CD4-positive, alpha-beta T cell (primary cell): ENCODE results near the gene WDR27. TPM values are rescaled to one million over a fixed set of nuclear protein-coding genes. Genes with fewer than 3 reads are reported as not detected.
A peak's percentile ranks its signal among the peaks of the same experiment; 100 is the strongest.

ENCODE experiments used
- ATAC-seq: fragments of 200-7000 bp; cut with Tn5 transposase; one replicate; pipeline ENCODE4 v1.10.0; 2022; ENCODE audit warnings: mild to moderate bottlenecking; ENCODE audit not compliant: poor library complexity
- CTCF ChIA-PET: fragments of 350-600 bp; sonication (Branson Sonifier 250); formaldehyde crosslinking; loops from one replicate; lab custom pipeline; 2021; ENCODE audit warnings: antibody characterized with exemption, inconsistent platforms; lab: Charles Lee
- POLR2A ChIA-PET: fragments of 350-600 bp; sonication (Branson Sonifier 250); formaldehyde crosslinking; loops from one replicate; lab custom pipeline; 2021; ENCODE audit warnings: antibody characterized with exemption, inconsistent platforms; lab: Charles Lee
- DNase-seq, 14 experiments: peaks; one replicate each; pipeline ENCODE4 v3.0.0-alpha.2; 2013 to 2020; ENCODE audit warnings: mixed read lengths in 2 of 14
- H3K27ac ChIP-seq, 2 donors: one replicate each; pipeline versions ENCODE4 v1.5.1 to v1.7.0; 2013; ENCODE audit warnings: low read length in 2 of 2, low read depth in 1 of 2, mild to moderate bottlenecking in 1 of 2
- H3K27me3 ChIP-seq, 2 experiments: 1 replicate in 1 of 2; 2 replicates in 1 of 2; pipeline versions ENCODE4 v1.6.1 to v1.7.0; 2013; ENCODE audit warnings: low read length in 2 of 2, control low read depth in 1 of 2, mild to moderate bottlenecking in 1 of 2, moderate library complexity in 1 of 2; ENCODE audit not compliant: insufficient read depth in 2 of 2, control insufficient read depth in 1 of 2
- H3K36me3 ChIP-seq: one replicate; pipeline ENCODE4 v1.6.1; 2013; ENCODE audit warnings: low read length, control low read depth; ENCODE audit not compliant: insufficient read depth
- H3K4me1 ChIP-seq: one replicate; pipeline ENCODE4 v1.6.1; 2013; ENCODE audit warnings: low read length, control low read depth; ENCODE audit not compliant: insufficient read depth
- H3K4me3 ChIP-seq: one replicate; pipeline ENCODE4 v1.5.1; 2013; ENCODE audit warnings: mild to moderate bottlenecking, low read length, moderate library complexity
- H3K9me3 ChIP-seq, 2 experiments: 1 replicate in 1 of 2; 2 replicates in 1 of 2; pipeline versions ENCODE4 v1.6.1 to v1.7.0; 2013; ENCODE audit warnings: low read length in 2 of 2, mild to moderate bottlenecking in 2 of 2, control low read depth in 1 of 2, moderate library complexity in 1 of 2; ENCODE audit not compliant: control insufficient read depth in 1 of 2, insufficient read depth in 1 of 2
- H3K27ac Mint-ChIP-seq: one replicate; pipeline ENCODE4 v1.8.0; 2020; ENCODE audit warnings: mixed read lengths
- H3K27me3 Mint-ChIP-seq: one replicate; pipeline ENCODE4 v1.8.0; 2021; ENCODE audit warnings: mixed read lengths
- H3K36me3 Mint-ChIP-seq: one replicate; pipeline ENCODE4 v1.8.0; 2021; ENCODE audit warnings: low read depth, mixed read lengths
- H3K4me1 Mint-ChIP-seq: one replicate; pipeline ENCODE4 v1.8.0; 2021; ENCODE audit warnings: low read depth, mixed read lengths
- H3K4me3 Mint-ChIP-seq: one replicate; pipeline ENCODE4 v1.8.0; 2020; ENCODE audit warnings: mild to moderate bottlenecking, mixed read lengths
- H3K9me3 Mint-ChIP-seq: one replicate; pipeline ENCODE4 v1.8.0; 2020; ENCODE audit warnings: mixed read lengths
- intact Hi-C, 2 experiments: fragments of 100-400 bp; cut with DNase I in 1 of 2; cut with micrococcal nuclease in 1 of 2; formaldehyde crosslinking; loops; one replicate each; pipeline versions ENCODE4 v1.15.1 to v1.9.0; 2023 to 2025; cut with DNase I, micrococcal nuclease
- polyA plus RNA-seq, 2 donors: library from polyadenylated mRNA; unstranded; fragments of 120-200 nt; gene quantifications; one replicate each; pipeline ENCODE4 v1.2.1, GENCODE V29; 2013
- total RNA-seq, 174 experiments: library from RNA in 2 of 174; stranded (reverse) in 2 of 174; gene quantifications; one replicate each; pipeline ENCODE4 v1.2.3 and lab custom pipeline; 2021 to 2026
- TF ChIP-seq, protein P1 (sequence below): fragments of 200-600 bp; IDR thresholded peaks from one replicate; pipeline ENCODE4 v1.8.0; 2022; ENCODE audit warnings: antibody characterized with exemption, mild to moderate bottlenecking

The WDR27 gene
- 10 to 100 TPM; 22.0 to 23.5 TPM for total RNA-seq
- 18.4 TPM for polyA plus RNA-seq (2013, experiment 1 of 2)
- polyA plus RNA-seq (2013, experiment 2 of 2): 25.0 TPM
- total RNA-seq (lab: John Stamatoyannopoulos, UW): 4.8 to 71.6 (median 20.7) reads per million in 172 experiments

GRCh38 chr6:169701954-169702839 is at the start of gene WDR27, which contains the start of gene C6orf120:
TSS of gene WDR27 (minus strand) at chr6:169702029. CDS start at chr6:169689005, 13,024 bp downstream.
TSS of gene C6orf120 (plus strand) at chr6:169702126. CDS start at chr6:169702460, 334 bp downstream.
- Mint-ChIP-seq H3K27ac (peak within 1 kb of the TSS; percentile 99), H3K9me3 (no peaks in the 10 kb centered on the region), H3K27me3 (no peaks in the 10 kb centered on the region), H3K4me3 (peak within 1 kb of the TSS; percentile 98), H3K36me3 (peaks cover 48% of the 10 kb centered on the region), H3K4me1 (peaks cover 74% of the 10 kb centered on the region)
- TF ChIP-seq, protein P1, sequence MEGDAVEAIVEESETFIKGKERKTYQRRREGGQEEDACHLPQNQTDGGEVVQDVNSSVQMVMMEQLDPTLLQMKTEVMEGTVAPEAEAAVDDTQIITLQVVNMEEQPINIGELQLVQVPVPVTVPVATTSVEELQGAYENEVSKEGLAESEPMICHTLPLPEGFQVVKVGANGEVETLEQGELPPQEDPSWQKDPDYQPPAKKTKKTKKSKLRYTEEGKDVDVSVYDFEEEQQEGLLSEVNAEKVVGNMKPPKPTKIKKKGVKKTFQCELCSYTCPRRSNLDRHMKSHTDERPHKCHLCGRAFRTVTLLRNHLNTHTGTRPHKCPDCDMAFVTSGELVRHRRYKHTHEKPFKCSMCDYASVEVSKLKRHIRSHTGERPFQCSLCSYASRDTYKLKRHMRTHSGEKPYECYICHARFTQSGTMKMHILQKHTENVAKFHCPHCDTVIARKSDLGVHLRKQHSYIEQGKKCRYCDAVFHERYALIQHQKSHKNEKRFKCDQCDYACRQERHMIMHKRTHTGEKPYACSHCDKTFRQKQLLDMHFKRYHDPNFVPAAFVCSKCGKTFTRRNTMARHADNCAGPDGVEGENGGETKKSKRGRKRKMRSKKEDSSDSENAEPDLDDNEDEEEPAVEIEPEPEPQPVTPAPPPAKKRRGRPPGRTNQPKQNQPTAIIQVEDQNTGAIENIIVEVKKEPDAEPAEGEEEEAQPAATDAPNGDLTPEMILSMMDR: no peak
- peak; percentile 92 to 98 (median 96) for DNase-seq
- intact Hi-C loops: loop anchor here (1.0 to 5.0 kb wide), 8 partner anchors 21 to 851 kb away; partner anchors contain the start of genes DYNLT2 (in 1 of the 2), ERMARD (in 1 of the 2), FAM120B (in 1 of the 2) and PSMB1 (in 1 of the 2)
- Histone ChIP-seq H3K27me3 (no peaks in the 10 kb centered on the region), H3K9me3 (no peaks in the 10 kb centered on the region), H3K4me1 (peaks cover 21% of the 10 kb centered on the region), H3K4me3 (peak within 1 kb of the TSS; percentile 83), H3K27ac (peak within 1 kb of the TSS; percentile 87 to 92), H3K36me3 (peaks cover 8% of the 10 kb centered on the region)
- ChIA-PET CTCF (interaction anchor here (1.0 to 2.8 kb wide), 7 partner anchors 15 to 882 kb away, joined by 3 to 11 read pairs (median 5); partner anchors contain the start of genes DYNLT2 and ERMARD), POLR2A (interaction anchor here (0.7 to 5.7 kb wide), 14 partner anchors 8 to 882 kb away, joined by 3 to 230 read pairs (median 6); partner anchors contain the start of genes DYNLT2, ERMARD, PDCD2 and PHF10)
- ATAC-seq: peak; percentile 85

GRCh38 chr6:169746556-169746955 is 44.7 kb upstream of the WDR27 start:
- no peak overlapping the region for H3K27ac ChIP-seq
- Mint-ChIP-seq H3K27ac (no peak overlapping the region), H3K4me1 (peaks cover 24% of the 10 kb centered on the region), H3K36me3 (peaks cover 9% of the 10 kb centered on the region), H3K27me3 (no peaks in the 10 kb centered on the region), H3K4me3 (no peak overlapping the region), H3K9me3 (peaks cover 5% of the 10 kb centered on the region)
- ATAC-seq (no peak), DNase-seq (no peak)
- ChIA-PET CTCF (interaction anchor here (1.0 kb wide), 1 partner anchor 12 kb away, joined by 3 read pairs; no protein-coding TSS in a partner anchor), POLR2A (interaction anchor here (0.8 kb wide), 1 partner anchor 22 kb away, joined by 3 read pairs; the partner anchor contains the start of gene PHF10)
- intact Hi-C loops: no loop called here
- H3K27me3 ChIP-seq: no peaks in the 10 kb centered on the region
- H3K9me3 ChIP-seq: peaks cover 0 to 3% of the 10 kb centered on the region in 2 experiments
- TF ChIP-seq, protein P1: no peak
- no peaks in the 10 kb centered on the region for H3K36me3 ChIP-seq
- H3K4me1 ChIP-seq: peaks cover 4% of the 10 kb centered on the region
- no peak overlapping the region for H3K4me3 ChIP-seq

DNA sequence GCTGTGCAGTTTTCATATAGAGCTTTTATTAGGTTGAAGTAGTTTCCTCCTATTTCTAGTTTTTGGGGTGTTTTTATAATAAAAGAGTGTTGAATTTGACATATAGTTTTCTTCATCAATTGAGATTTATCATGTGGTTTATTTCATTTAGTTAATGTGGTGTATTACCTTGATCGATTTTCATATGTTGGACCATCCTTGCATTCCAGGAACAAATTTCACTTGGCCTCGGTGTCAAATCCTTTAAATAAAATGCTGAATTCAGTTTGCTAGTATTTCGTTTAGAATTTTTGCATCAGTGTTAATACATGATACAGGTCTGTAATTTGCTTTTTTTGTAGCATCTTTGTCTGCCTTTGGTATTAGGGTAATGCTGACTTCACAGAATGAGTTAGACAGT is 43.6 kb upstream of the WDR27 start:
- no peak overlapping the region for H3K27ac Mint-ChIP-seq
- intact Hi-C loops: no loop called here
- ChIA-PET CTCF (no interaction called here), POLR2A (no interaction called here)
- no peaks in the 10 kb centered on the region for H3K36me3 Mint-ChIP-seq
- Histone ChIP-seq H3K9me3 (peaks cover 0 to 3% of the 10 kb centered on the region in 2 experiments), H3K4me1 (no peaks in the 10 kb centered on the region), H3K36me3 (no peaks in the 10 kb centered on the region), H3K27me3 (no peaks in the 10 kb centered on the region), H3K27ac (no peak overlapping the region), H3K4me3 (no peak overlapping the region)
- no peak for ATAC-seq
- H3K27me3 Mint-ChIP-seq: no peaks in the 10 kb centered on the region
- DNase-seq: no peak
- H3K4me1 Mint-ChIP-seq: peaks cover 13% of the 10 kb centered on the region
- H3K9me3 Mint-ChIP-seq: peaks cover 5% of the 10 kb centered on the region
- no peak overlapping the region for H3K4me3 Mint-ChIP-seq
- TF ChIP-seq, protein P1: no peak
